Keratinocyte (primary cell): ENCODE measurements around the gene MRFAP1. TPM values are rescaled to one million over a fixed set of nuclear protein-coding genes. Genes with fewer than 3 reads are reported as not detected.
"Not testable (repeated sequence)": the region's sequence is repeated elsewhere in the genome, so short reads cannot be mapped to it uniquely, and the experiment has no call there.

Experiments
- DNase-seq: peaks from one replicate; pipeline ENCODE4 v3.0.0-alpha.2; 2011; ENCODE audit warnings: low read depth, missing footprints, low spot score
- FAIRE-seq: peaks from 2 replicates; lab custom pipeline; 2011; peaks lifted over from hg19 to GRCh38; lab: Jason Lieb, UNC
- H2AFZ ChIP-seq: 2 replicates; pipeline ENCODE4 v1.6.0; 2012; ENCODE audit warnings: low read length, control low read depth, inconsistent platforms; ENCODE audit not compliant: control insufficient read depth
- H3K27ac ChIP-seq: 2 replicates; pipeline ENCODE4 v1.5.1; 2011; ENCODE audit warnings: low read length; ENCODE audit not compliant: control insufficient read depth, insufficient read depth
- H3K27me3 ChIP-seq: 3 replicates; pipeline ENCODE4 v1.6.0; 2011; ENCODE audit warnings: low read length; ENCODE audit not compliant: control insufficient read depth, insufficient read depth; ENCODE audit errors: extremely low read depth
- H3K36me3 ChIP-seq, 2 experiments: 2 replicates in 1 of 2; 3 replicates in 1 of 2; pipeline ENCODE4 v1.5.1; 2011; ENCODE audit warnings: low read length in 2 of 2, mild to moderate bottlenecking in 1 of 2; ENCODE audit not compliant: control insufficient read depth in 2 of 2, insufficient read depth in 2 of 2; ENCODE audit errors: extremely low read depth in 1 of 2
- H3K4me1 ChIP-seq: 3 replicates; pipeline ENCODE4 v1.5.1; 2011; ENCODE audit warnings: low read length; ENCODE audit not compliant: control insufficient read depth, insufficient read depth; ENCODE audit errors: extremely low read depth
- H3K4me2 ChIP-seq: 3 replicates; pipeline ENCODE4 v1.6.0; 2011; ENCODE audit warnings: low read depth, low read length; ENCODE audit not compliant: control insufficient read depth, insufficient read depth; ENCODE audit errors: extremely low read depth
- H3K4me3 ChIP-seq, 3 experiments: fragments of 200-600 bp in 1 of 3; sonication (generic) in 1 of 3; 2 replicates in 2 of 3; 3 replicates in 1 of 3; pipeline ENCODE4 v1.5.1; 2011 to 2016; ENCODE audit warnings: low read length in 3 of 3, mild to moderate bottlenecking in 3 of 3, control low read depth in 2 of 3, inconsistent platforms in 1 of 3, low read depth in 1 of 3, mixed read lengths in 1 of 3, mixed run types in 1 of 3, moderate library complexity in 1 of 3; ENCODE audit not compliant: control insufficient read depth in 2 of 3, insufficient read depth in 2 of 3; ENCODE audit errors: extremely low read depth in 1 of 3
- H3K79me2 ChIP-seq: 2 replicates; pipeline ENCODE4 v1.6.0; 2012; ENCODE audit warnings: low read length; ENCODE audit not compliant: control insufficient read depth, insufficient read depth
- H3K9ac ChIP-seq: 3 replicates; pipeline ENCODE4 v1.6.0; 2011; ENCODE audit warnings: low read length; ENCODE audit not compliant: control insufficient read depth, insufficient read depth; ENCODE audit errors: extremely low read depth
- H3K9me1 ChIP-seq: 3 replicates; pipeline ENCODE4 v1.6.0; 2011; ENCODE audit warnings: low read length; ENCODE audit not compliant: control insufficient read depth, insufficient read depth; ENCODE audit errors: extremely low read depth
- H3K9me3 ChIP-seq: 2 replicates; pipeline ENCODE4 v1.5.1; 2012; ENCODE audit warnings: low read depth, low read length; ENCODE audit not compliant: control insufficient read depth
- H4K20me1 ChIP-seq: 3 replicates; pipeline ENCODE4 v1.6.0; 2011; ENCODE audit warnings: low read length; ENCODE audit not compliant: control insufficient read depth, insufficient read depth; ENCODE audit errors: extremely low read depth
- EZH2 ChIP-seq: IDR thresholded peaks from one replicate; pipeline ENCODE4 v1.6.1; 2012; ENCODE audit warnings: inconsistent platforms, mild to moderate bottlenecking, low read length, moderate library complexity
- dilution Hi-C: fragments of 300-500 bp; cut with MboI; formaldehyde crosslinking; loops from one replicate; pipeline ENCODE4 v1.7.0; 2020; ENCODE audit warnings: low sequenced_read_pairs; ENCODE audit not compliant: extremely low pct_ligation_motif_present
- polyA plus RNA-seq, 5 experiments: library from polyadenylated mRNA; depleted of rRNA in 3 of 5; stranded (reverse) in 3 of 5; stranded (forward) in 1 of 5; unstranded in 1 of 5; fragments of >200 nt; gene quantifications; 1 replicate in 1 of 5; 2 replicates in 3 of 5; 3 replicates in 1 of 5; pipeline versions ENCODE4 v1.2.1 to v1.2.3, GENCODE V29; 2011 to 2012; ENCODE audit warnings: missing spikeins in 2 of 5, low read depth in 1 of 5, low replicate concordance in 1 of 5
- TF ChIP-seq, protein P1 (sequence below), 3 experiments: IDR thresholded peaks in 1 of 3; conservative IDR thresholded peaks in 1 of 3; optimal IDR thresholded peaks in 1 of 3; 2 replicates in 2 of 3; 3 replicates in 1 of 3; pipeline versions ENCODE3 to v1.5.1; 2011; ENCODE audit warnings: low read length in 3 of 3, mild to moderate bottlenecking in 3 of 3, moderate library complexity in 2 of 3, control low read depth in 1 of 3, inconsistent platforms in 1 of 3; ENCODE audit not compliant: insufficient read depth in 2 of 3; ENCODE audit errors: extremely low read depth in 1 of 3

Gene MRFAP1
- polyA plus RNA-seq, 1 donor (not counting 4 experiments of a cell fraction or from before 2014, with no cell fraction given): 275 TPM

DNA sequence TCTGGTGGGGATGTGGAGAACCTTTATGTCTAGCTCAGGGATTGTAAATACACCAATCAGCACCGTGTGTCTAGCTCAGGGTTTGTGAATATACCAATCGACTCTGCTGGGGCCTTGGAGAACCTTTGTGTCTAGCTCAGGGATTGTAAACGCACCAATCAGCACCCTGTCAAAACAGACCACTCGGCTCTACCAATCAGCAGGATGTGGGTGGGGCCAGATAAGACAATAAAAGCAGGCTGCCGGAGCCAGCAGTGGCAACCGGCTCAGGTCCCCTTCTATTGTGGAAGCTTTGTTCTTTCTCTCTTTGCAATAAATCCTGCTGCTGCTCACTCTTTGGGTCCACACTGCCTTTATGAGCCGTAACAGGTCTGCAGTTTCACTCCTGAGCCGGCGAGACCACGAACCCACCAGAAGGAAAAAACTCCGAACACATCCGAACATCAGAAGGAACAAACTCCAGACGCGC, 32.7 kb downstream of the MRFAP1 start:
- DNase-seq, H4K20me1 ChIP-seq, H3K9me3 ChIP-seq, FAIRE-seq, H3K9me1 ChIP-seq, dilution Hi-C loops, H3K27me3 ChIP-seq: not testable (repeated sequence)
- peak overlapping the region; percentile 67 to 77 (median 71) for H3K4me3 ChIP-seq
- peaks cover 21% of the 10 kb centered on the region for H3K4me1 ChIP-seq
- H3K27ac ChIP-seq: peak overlapping the region; percentile 48
- H3K79me2 ChIP-seq: peaks cover 24% of the 10 kb centered on the region
- peak overlapping the region; percentile 95 for H2AFZ ChIP-seq
- H3K4me2 ChIP-seq: peak overlapping the region; percentile 96
- H3K36me3 ChIP-seq: peaks cover 5 to 13% of the 10 kb centered on the region in 2 experiments
- peak overlapping the region; percentile 73 for H3K9ac ChIP-seq

GRCh38 chr4:6673660-6674499, 33.4 kb downstream of the MRFAP1 start:
- peak; percentile 69 for FAIRE-seq

More at GRCh38 chr4:6673660-6674499, 33.4 kb downstream of the MRFAP1 start:
- peak overlapping the region; percentile 96 for H3K4me2 ChIP-seq
- TF ChIP-seq, protein P1, sequence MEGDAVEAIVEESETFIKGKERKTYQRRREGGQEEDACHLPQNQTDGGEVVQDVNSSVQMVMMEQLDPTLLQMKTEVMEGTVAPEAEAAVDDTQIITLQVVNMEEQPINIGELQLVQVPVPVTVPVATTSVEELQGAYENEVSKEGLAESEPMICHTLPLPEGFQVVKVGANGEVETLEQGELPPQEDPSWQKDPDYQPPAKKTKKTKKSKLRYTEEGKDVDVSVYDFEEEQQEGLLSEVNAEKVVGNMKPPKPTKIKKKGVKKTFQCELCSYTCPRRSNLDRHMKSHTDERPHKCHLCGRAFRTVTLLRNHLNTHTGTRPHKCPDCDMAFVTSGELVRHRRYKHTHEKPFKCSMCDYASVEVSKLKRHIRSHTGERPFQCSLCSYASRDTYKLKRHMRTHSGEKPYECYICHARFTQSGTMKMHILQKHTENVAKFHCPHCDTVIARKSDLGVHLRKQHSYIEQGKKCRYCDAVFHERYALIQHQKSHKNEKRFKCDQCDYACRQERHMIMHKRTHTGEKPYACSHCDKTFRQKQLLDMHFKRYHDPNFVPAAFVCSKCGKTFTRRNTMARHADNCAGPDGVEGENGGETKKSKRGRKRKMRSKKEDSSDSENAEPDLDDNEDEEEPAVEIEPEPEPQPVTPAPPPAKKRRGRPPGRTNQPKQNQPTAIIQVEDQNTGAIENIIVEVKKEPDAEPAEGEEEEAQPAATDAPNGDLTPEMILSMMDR (optimal IDR thresholded peaks at IDR 0.05 in 1 of 3, IDR thresholded peaks at IDR 0.05 in 1 of 3, conservative IDR thresholded peaks at IDR 0.05 in 1 of 3; ENCODE audit: extremely low read depth in 1 of 3, insufficient read depth in 2 of 3, low read length in 3 of 3): no peak
- TF ChIP-seq EZH2: no peak
- H3K9me1 ChIP-seq: no peaks in the 10 kb centered on the region
- H3K4me1 ChIP-seq: peaks cover 21% of the 10 kb centered on the region
- H3K36me3 ChIP-seq: peaks cover 5 to 13% of the 10 kb centered on the region in 2 experiments
- H3K9ac ChIP-seq: peak overlapping the region; percentile 73
- dilution Hi-C loops: no loop called here
- H3K4me3 ChIP-seq: peak overlapping the region; percentile 67 to 77 (median 71)
- peak overlapping the region; percentile 48 for H3K27ac ChIP-seq
- peaks cover 4% of the 10 kb centered on the region for H4K20me1 ChIP-seq
- H2AFZ ChIP-seq: peak overlapping the region; percentile 95
- H3K79me2 ChIP-seq: peaks cover 24% of the 10 kb centered on the region
- H3K9me3 ChIP-seq: no peaks in the 10 kb centered on the region
- DNase-seq: peak; percentile 70
- H3K27me3 ChIP-seq: no peaks in the 10 kb centered on the region
